Fibroblast of lung (primary cell): ENCODE measurements around the gene PVR. TPM values are rescaled to one million over a fixed set of nuclear protein-coding genes. Genes with fewer than 3 reads are reported as not detected.
"Not testable (repeated sequence)": the region's sequence is repeated elsewhere in the genome, so short reads cannot be mapped to it uniquely, and the experiment has no call there.

Experiments
- DNase-seq, 2 donors: peaks; one replicate each; pipeline versions ENCODE4 v3.0.0 to v3.0.0-alpha.2; 2010; ENCODE audit warnings: low read depth in 2 of 2
- H2AFZ ChIP-seq: 2 replicates; pipeline ENCODE4 v1.5.1; 2012; ENCODE audit warnings: low read length, control low read depth, inconsistent platforms
- H3K27ac ChIP-seq: 2 replicates; pipeline ENCODE4 v1.5.1; 2011; ENCODE audit warnings: low read length, control low read depth; ENCODE audit not compliant: insufficient read depth
- H3K27me3 ChIP-seq: 2 replicates; pipeline ENCODE4 v1.5.1; 2011; ENCODE audit warnings: mild to moderate bottlenecking, low read length; ENCODE audit not compliant: control insufficient read depth, insufficient read depth
- H3K36me3 ChIP-seq: 2 replicates; pipeline ENCODE4 v1.5.1; 2011; ENCODE audit warnings: low read length; ENCODE audit not compliant: control insufficient read depth, insufficient read depth
- H3K4me1 ChIP-seq: 2 replicates; pipeline ENCODE4 v1.5.1; 2011; ENCODE audit warnings: low read length; ENCODE audit not compliant: control insufficient read depth, insufficient read depth; ENCODE audit errors: extremely low read depth
- H3K4me2 ChIP-seq: 2 replicates; pipeline ENCODE4 v1.5.1; 2011; ENCODE audit warnings: low read length, control low read depth; ENCODE audit not compliant: insufficient read depth; ENCODE audit errors: extremely low read depth
- H3K4me3 ChIP-seq, 4 experiments: fragments of 200-600 bp in 1 of 4; sonication (generic) in 1 of 4; replicated peaks in 1 of 4; 2 replicates each; pipeline ENCODE4 v1.5.1; 2011 to 2016; ENCODE audit warnings: low read length in 4 of 4, low read depth in 3 of 4, mild to moderate bottlenecking in 3 of 4, control low read depth in 2 of 4, inconsistent platforms in 1 of 4, mixed read lengths in 1 of 4; ENCODE audit not compliant: insufficient read depth in 1 of 4; ENCODE audit errors: control extremely low read depth in 1 of 4
- H3K79me2 ChIP-seq: 2 replicates; pipeline ENCODE4 v1.5.1; 2012; ENCODE audit warnings: mild to moderate bottlenecking, low read length, inconsistent platforms; ENCODE audit not compliant: control insufficient read depth, insufficient read depth
- H3K9ac ChIP-seq: 2 replicates; pipeline ENCODE4 v1.5.1; 2011; ENCODE audit warnings: mild to moderate bottlenecking, low read length, control low read depth; ENCODE audit not compliant: insufficient read depth
- H3K9me3 ChIP-seq: 2 replicates; pipeline ENCODE4 v1.5.1; 2012; ENCODE audit warnings: low read depth, low read length; ENCODE audit not compliant: control insufficient read depth, insufficient read depth
- H4K20me1 ChIP-seq: 2 replicates; pipeline ENCODE4 v1.5.1; 2011; ENCODE audit warnings: low read length; ENCODE audit not compliant: control insufficient read depth, insufficient read depth; ENCODE audit errors: extremely low read depth
- CTCF ChIP-seq, 2 donors: IDR thresholded peaks in 1 of 2; conservative IDR thresholded peaks in 1 of 2; 1 replicate in 1 of 2; 2 replicates in 1 of 2; pipeline ENCODE4 v1.5.1; 2011 to 2012; ENCODE audit warnings: low read length in 2 of 2, control low read depth in 1 of 2, inconsistent platforms in 1 of 2, low read depth in 1 of 2, mild to moderate bottlenecking in 1 of 2
- EZH2 ChIP-seq: IDR thresholded peaks from 2 replicates; pipeline ENCODE4 v1.5.1; 2012; ENCODE audit warnings: low read length, control low read depth, mild to moderate bottlenecking; ENCODE audit errors: missing control alignments
- polyA plus RNA-seq, 2 donors: library from polyadenylated mRNA; depleted of rRNA in 1 of 2; stranded (reverse) in 1 of 2; unstranded in 1 of 2; fragments of >200 nt; gene quantifications; 2 replicates each; pipeline ENCODE4 v1.2.1, GENCODE V29; 2011 to 2012; ENCODE audit warnings: missing spikeins in 1 of 2
- total RNA-seq: library from RNA; depleted of rRNA; stranded (reverse); fragments of >200 nt; gene quantifications from 2 replicates; pipeline ENCODE4 v1.2.1, GENCODE V29; 2014

Gene PVR
- total and polyA plus RNA-seq, 2 donors (not counting 1 experiment from before 2014, with no cell fraction given) = 229 to 230 TPM

GRCh38 chr19:44706506-44707236, 63.0 kb downstream of the PVR start:
- Histone ChIP-seq H3K9ac (no peak overlapping the region), H3K9me3 (no peaks in the 10 kb centered on the region), H3K79me2 (no peaks in the 10 kb centered on the region), H4K20me1 (no peaks in the 10 kb centered on the region), H3K4me3 (no peak overlapping the region), H3K4me2 (no peak overlapping the region), H3K27me3 (no peaks in the 10 kb centered on the region), H2AFZ (no peak overlapping the region), H3K36me3 (no peaks in the 10 kb centered on the region), H3K27ac (no peak overlapping the region), H3K4me1 (no peaks in the 10 kb centered on the region)
- DNase-seq = no peak
- TF ChIP-seq CTCF (conservative IDR thresholded peaks at IDR 0.05 in 1 of 2, IDR thresholded peaks at IDR 0.05 in 1 of 2; ENCODE audit: low read depth in 1 of 2, low read length in 2 of 2) (no peak), EZH2 (no peak)

GRCh38 chr19:44707794-44708193, 64.1 kb downstream of the PVR start:
- H3K36me3 ChIP-seq = no peaks in the 10 kb centered on the region
- no peak overlapping the region for H2AFZ ChIP-seq
- H3K4me3 ChIP-seq = no peak overlapping the region
- no peaks in the 10 kb centered on the region for H4K20me1 ChIP-seq
- no peaks in the 10 kb centered on the region for H3K27me3 ChIP-seq
- no peaks in the 10 kb centered on the region for H3K79me2 ChIP-seq
- no peaks in the 10 kb centered on the region for H3K9me3 ChIP-seq
- H3K4me1 ChIP-seq = no peaks in the 10 kb centered on the region
- H3K4me2 ChIP-seq = no peak overlapping the region
- no peak for TF ChIP-seq EZH2
- TF ChIP-seq CTCF (conservative IDR thresholded peaks at IDR 0.05 in 1 of 2, IDR thresholded peaks at IDR 0.05 in 1 of 2; ENCODE audit: low read depth in 1 of 2, low read length in 2 of 2) = no peak
- no peak for DNase-seq
- H3K27ac ChIP-seq = no peak overlapping the region
- no peak overlapping the region for H3K9ac ChIP-seq

- Histone ChIP-seq H3K9ac (no peak overlapping the region), H3K79me2 (no peaks in the 10 kb centered on the region), H3K9me3 (no peaks in the 10 kb centered on the region), H3K36me3 (no peaks in the 10 kb centered on the region), H3K4me1 (no peaks in the 10 kb centered on the region), H4K20me1 (no peaks in the 10 kb centered on the region), H3K27me3 (no peaks in the 10 kb centered on the region), H2AFZ (no peak overlapping the region), H3K4me3 (no peak overlapping the region), H3K4me2 (no peak overlapping the region), H3K27ac (no peak overlapping the region)
- TF ChIP-seq EZH2 = no peak
- no peak for TF ChIP-seq CTCF (conservative IDR thresholded peaks at IDR 0.05 in 1 of 2, IDR thresholded peaks at IDR 0.05 in 1 of 2; ENCODE audit: low read depth in 1 of 2, low read length in 2 of 2)
- DNase-seq = no peak
Observed at GRCh38 chr19:44708940-44709339, 65.2 kb downstream of the PVR start.

GRCh38 chr19:44709434-44710266, 65.9 kb downstream of the PVR start:
- DNase-seq, H3K36me3 ChIP-seq, H3K4me2 ChIP-seq, H3K9me3 ChIP-seq, H3K79me2 ChIP-seq, H3K4me1 ChIP-seq, H3K27me3 ChIP-seq, H3K9ac ChIP-seq, H2AFZ ChIP-seq, H4K20me1 ChIP-seq, H3K4me3 ChIP-seq, H3K27ac ChIP-seq: not testable (repeated sequence)
